ENCODE results near the gene HIBCH.
"Not testable (repeated sequence)": the region's sequence is repeated elsewhere in the genome, so short reads cannot be mapped to it uniquely, and the experiment has no call there.

HIBCH gene

DNA sequence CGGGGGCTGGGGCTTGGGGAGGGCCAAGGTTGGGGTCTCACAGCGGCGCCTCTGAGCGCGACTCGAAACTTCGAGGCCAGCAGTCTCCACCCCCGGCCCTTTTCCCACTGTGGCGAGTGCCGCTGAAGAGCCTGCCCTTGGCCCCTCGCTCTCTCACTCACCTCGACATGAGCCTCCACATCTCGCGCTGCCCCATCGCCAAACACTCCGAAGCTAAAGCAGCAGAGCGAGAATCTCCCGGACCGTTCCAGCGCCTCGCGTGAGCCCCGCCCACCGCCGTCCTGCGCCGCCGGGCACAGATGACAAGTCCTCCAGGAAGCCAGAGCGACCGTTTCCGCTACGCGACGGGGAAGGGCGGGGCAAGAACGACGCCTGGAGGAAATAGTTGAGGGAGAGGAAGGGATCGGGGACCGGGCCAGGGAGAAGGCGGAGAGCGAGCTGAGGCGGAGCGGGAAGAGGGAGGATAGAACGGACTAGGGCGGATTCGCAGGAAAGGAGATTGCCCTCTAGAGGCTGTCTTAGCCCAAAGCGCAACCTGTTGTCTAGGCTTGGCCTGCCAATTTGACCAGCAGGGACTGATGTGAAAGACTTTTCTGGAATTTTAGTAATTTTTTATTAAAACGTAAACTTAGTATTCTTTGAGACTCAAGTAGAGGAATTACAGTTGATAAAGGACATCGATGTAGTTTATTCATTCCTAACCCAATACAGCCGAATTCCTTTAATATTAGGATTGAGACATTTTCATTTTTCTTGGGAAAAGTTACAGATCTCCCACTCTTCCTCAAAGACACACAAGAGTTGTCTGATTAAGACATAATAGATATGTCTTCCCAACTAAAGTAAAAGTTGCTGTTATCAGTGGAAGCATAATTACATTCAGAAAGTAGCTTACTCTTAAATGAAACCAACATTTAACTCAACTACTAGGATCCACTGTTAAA is at the start of gene HIBCH:
HIBCH (minus strand) TSS at position 272 of the 944 bp plus-strand sequence; CDS start at position 196, 76 bp downstream.
- DNase-seq (ENCODE audit: extremely low spot score, insufficient read length, low read depth): peak; percentile 71
- peak; percentile 100 for FAIRE-seq

DNA sequence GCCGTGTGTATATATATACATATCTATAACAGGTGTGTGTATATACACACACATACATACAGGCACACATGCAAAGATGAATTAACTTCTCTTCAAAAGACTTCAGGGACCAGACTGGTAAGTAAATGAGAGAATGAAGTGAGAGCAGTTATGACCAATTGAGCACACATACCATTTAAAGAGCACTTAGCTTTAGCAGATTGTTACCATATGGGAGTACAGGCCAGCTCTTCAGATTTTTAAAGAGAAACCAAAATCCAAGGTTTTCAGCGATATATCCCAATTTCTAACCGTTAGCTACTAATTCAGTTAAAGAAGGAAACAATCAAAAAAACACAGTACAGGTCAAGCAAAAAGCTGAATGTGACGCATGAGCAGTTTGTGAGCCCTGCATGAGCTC is 47.5 kb upstream of the HIBCH start:
- DNase-seq (ENCODE audit: extremely low spot score, insufficient read length, low read depth) (no peak), FAIRE-seq (no peak)

GRCh38 chr2:190366248-190366753 is 46.7 kb upstream of the HIBCH start:
- no peak for DNase-seq (ENCODE audit: extremely low spot score, insufficient read length, low read depth)
- no peak for FAIRE-seq

DNA sequence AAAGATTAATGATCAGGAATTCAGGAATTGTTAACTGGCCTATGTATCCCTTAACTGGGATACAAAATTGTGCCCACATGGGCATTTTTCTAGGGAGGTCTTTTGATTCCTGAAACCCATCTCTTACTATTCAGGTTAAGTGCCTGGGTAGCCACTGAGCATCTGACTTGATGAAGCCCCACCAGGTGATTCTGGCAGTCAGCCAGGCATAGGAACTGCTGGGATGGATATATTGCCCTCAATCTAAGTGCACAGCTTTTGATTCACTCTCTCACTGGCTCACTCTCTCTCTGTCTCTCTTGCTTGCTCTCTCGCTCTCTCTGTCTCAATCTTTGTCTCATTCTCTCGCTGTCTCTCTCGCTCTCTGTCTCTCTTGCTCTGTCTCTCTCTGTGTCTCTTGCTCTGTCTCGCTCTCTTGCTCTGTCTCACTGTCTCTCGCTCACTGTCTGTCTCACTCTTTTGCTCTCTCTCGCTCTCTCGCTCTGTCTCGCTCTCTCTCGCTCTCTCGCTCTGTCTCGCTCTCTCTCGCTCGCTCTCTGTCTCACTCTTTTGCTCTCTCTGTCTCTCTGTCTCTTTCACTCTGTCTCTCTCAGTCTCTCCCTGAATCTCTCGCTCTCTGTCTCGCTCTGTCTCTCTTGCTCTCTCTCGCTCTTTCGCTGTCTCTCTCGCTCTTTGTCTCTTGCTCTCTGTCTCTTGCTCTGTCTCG is 46.0 kb upstream of the HIBCH start:
- DNase-seq (ENCODE audit: extremely low spot score, insufficient read length, low read depth): no peak
- no peak for FAIRE-seq

- no peak for FAIRE-seq
- no peak for DNase-seq (ENCODE audit: extremely low spot score, insufficient read length, low read depth)
These were observed 43.3 kb upstream of the HIBCH start for GRCh38 chr2:190362894-190363293.

GRCh38 chr2:190361572-190361971 is 41.9 kb upstream of the HIBCH start:
- no peak for FAIRE-seq
- DNase-seq (ENCODE audit: extremely low spot score, insufficient read length, low read depth): no peak

DNA sequence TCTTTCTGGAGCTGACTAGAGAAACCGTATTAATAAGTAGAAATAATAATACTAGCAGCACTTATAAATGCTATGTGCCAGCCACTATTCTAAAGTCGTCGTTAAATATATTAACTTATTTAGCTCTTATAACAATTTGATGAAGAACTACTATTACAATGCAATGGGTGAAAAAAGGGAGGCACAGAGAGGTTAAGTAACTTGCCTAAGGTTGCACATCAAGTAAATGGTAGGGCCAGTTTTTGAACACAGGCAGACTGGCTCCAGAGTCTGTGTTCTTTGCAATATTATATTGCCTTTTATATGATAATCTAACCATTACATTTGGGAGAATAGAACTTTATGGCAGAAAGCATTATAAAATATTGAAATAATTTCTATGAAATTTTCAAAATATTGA is 41.3 kb upstream of the HIBCH start:
- DNase-seq (ENCODE audit: extremely low spot score, insufficient read length, low read depth) (no peak), FAIRE-seq (no peak)

DNA sequence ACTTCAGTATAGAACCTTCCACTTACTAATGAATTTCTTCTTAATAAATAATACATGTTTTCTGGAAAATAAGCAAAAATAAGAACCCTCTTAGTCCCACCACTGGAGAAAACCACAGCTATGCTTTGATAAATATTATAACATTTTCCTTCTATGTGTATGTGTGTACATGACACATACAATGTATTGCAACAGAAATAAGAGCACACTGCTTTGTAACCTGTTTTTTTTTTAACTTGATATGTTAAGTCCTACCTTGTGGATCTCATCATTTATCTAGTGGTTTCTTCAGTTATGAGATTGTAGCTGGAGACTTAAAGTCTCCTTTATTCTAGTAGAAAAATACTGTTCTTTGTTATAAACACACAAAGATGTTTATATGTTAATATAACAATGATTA is 40.9 kb upstream of the HIBCH start:
- DNase-seq (ENCODE audit: extremely low spot score, insufficient read length, low read depth) (no peak), FAIRE-seq (no peak)

DNA sequence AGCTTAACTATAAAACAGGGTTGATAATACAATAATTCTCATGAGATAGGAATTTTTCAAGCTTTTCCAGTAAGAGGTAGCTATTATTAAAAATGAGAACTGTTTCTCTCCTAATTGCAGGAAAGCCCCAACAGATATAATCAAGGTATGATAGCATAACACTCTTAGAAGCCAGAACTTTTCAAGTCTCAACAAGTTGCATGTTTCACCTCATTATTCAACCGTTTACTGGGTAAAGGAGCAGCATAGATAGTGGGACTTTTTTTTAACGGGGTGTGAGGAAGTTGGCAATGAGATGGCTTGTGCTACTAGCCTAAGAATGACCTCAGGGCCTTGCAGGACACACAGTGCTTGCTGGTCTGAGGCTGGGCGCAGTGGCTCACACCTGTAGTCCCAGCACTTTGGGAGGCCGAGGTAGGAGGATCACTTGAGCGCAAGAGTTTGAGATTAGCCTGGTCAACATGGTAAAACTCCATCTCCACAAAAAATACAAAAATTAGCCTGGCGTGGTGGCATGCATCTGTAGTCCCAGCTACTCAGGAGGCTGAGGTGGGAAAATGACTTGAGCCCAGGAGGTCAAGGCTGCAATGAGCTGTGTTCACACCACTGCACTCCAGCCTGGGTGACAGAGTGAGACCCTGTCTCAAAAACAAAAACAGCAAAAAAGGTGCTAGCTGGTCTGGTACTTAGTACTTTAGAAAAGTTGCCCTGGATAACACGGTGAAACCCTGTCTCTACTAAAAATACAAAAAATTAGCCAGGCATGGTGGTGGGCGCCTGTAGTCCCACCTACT is 39.2 kb upstream of the HIBCH start:
- not testable (repeated sequence) for DNase-seq (ENCODE audit: extremely low spot score, insufficient read length, low read depth)
- peak; percentile 18 for FAIRE-seq

DNA sequence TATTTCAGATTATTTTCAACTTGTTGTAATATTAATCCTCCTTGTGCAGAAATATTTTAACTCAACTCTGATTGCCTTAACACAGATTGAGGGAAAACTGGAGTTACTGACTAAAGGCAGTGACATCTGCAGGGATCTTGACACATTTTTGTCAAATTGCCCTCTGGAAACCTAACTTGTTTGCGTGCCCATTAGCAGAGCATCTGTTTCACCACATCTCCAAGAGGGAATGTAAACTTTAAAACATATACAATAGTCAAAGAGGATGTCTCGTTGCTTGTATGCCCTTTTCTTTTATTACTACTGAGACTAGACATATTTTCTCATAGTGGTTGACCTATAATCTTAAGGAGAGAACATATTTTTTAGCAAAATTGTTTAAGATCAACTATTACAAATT is 38.0 kb upstream of the HIBCH start:
- no peak for DNase-seq (ENCODE audit: extremely low spot score, insufficient read length, low read depth)
- no peak for FAIRE-seq

DNA sequence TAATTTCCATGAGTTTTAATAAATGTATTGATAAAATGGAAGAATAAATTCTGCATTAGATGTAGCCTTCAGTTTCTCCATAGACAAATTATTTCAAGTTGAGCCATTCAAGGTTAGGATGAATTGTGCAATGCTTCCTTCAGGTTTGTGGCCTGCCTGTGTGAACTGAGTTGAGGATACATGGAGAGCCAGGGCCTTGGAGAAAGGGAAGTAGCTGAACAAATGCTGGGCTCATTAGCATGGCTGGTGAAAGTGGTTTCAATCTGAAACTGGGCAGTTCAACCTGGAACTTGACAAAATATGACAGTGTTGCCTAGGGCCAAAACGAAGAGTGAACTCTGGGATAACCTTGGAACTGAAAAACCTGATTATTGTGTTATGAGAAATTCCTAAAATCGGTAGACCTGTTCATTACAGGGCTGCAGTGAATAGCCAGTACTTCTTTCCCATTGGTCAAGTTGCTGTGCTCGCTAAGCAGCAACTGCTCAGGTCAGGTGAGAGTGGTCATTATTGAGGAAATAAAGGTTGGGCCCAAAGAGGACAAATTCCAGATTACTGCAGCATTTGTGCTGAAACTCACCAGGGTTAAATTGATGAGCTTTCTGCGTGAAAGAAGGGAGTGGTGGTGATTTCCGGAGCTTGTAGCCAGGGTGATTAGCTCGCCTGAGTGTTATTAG is 36.5 kb upstream of the HIBCH start:
- DNase-seq (ENCODE audit: extremely low spot score, insufficient read length, low read depth) (no peak), FAIRE-seq (no peak)

GRCh38 chr2:190354003-190354690 is 34.5 kb upstream of the HIBCH start:
- DNase-seq (ENCODE audit: extremely low spot score, insufficient read length, low read depth) (no peak), FAIRE-seq (no peak)

- no peak for DNase-seq (ENCODE audit: extremely low spot score, insufficient read length, low read depth)
- FAIRE-seq: no peak
These were observed 33.9 kb upstream of the HIBCH start for GRCh38 chr2:190353537-190353899.

DNA sequence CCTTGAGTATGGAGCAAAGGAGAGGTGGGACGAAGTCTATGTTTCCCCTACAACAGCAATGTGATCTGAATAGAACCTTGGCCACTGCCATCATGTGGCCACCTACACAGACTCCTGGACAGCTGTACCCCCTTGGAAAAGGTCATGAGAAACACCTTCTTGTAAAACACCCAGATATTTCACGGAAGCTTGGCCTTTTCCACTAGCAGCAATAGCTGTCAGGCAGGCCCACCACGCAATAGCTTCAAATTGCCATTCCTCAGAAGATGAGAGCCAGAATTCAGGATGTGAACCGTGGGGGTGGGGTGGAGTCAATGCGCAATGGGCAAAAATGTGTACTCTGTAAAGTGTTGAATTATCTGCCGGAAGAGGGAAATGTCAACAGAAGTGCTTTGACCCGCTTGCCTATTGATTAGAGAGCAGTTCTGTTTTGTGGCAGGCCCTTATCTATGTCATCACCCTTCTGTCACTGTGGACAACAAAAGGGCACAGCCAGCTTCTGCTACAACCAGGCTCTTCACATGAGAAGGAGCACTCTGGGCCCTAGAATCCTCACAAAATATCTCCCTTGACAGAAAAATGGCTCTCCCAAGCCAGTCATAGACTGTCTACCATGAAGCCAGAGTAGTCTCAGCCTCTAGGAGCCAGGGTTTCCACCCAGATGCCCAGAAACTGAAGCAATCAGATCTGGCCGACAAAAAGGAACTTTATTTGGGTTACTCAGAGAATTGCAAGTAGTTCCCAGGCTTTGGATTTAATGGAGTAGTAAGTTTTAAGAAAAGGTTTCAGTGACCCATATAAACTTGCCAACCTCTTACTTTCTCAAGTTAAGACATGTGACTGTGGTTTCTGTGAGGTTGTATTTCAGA is 33.3 kb upstream of the HIBCH start:
- FAIRE-seq (no peak), DNase-seq (ENCODE audit: extremely low spot score, insufficient read length, low read depth) (no peak)

- FAIRE-seq (no peak), DNase-seq (ENCODE audit: extremely low spot score, insufficient read length, low read depth) (no peak)
These were observed 32.3 kb upstream of the HIBCH start for GRCh38 chr2:190351955-190352354.

GRCh38 chr2:190350371-190350770 is 30.7 kb upstream of the HIBCH start:
- DNase-seq (ENCODE audit: extremely low spot score, insufficient read length, low read depth) (no peak), FAIRE-seq (no peak)

- DNase-seq (ENCODE audit: extremely low spot score, insufficient read length, low read depth): no peak
- peak; percentile 82 for FAIRE-seq
These were observed 24.7 kb upstream of the HIBCH start for GRCh38 chr2:190344276-190344827.
